OCI-LY7 (cell line): ENCODE data around the gene POC5.

Experiments used
- CTCF ChIP-seq: fragments of 200-600 bp; sonication (generic); conservative IDR thresholded peaks from 2 replicates; pipeline ENCODE4 v1.5.1; 2014; ENCODE audit warnings: mild to moderate bottlenecking, antibody characterized with exemption, low read length, moderate library complexity, mixed read lengths
- EZH2phosphoT487 ChIP-seq: fragments of 200-600 bp; sonication (generic); IDR thresholded peaks from 2 replicates; pipeline ENCODE4 v1.6.1; 2018; ENCODE audit warnings: low read depth, borderline replicate concordance, mild to moderate bottlenecking, mixed run types, antibody characterized with exemption, low read length, moderate library complexity, mixed read lengths

GRCh38 chr5:75694781-75695180 lies 22.5 kb downstream of the POC5 start:
- TF ChIP-seq CTCF (no peak), EZH2phosphoT487 (no peak)
